Measurements from ENCODE around the gene PRKAA2.

DNA sequence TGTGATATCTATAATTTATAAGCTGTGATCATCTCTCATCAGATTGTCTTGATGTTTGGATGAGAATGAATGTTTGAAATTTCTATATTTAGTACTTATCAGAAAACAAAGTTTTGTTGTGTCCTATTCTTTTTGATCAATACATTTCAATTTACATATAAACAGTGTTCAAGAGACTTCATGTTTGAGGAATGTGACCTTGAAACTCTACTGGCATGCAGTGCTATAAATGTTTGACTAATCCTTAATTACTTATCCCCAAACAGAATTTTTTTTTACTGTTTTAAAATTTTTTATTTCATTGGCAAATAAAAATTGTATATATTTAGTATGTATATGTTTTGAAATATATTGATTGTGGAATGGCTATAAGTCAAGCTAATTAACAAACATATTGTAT, 1.5 kb upstream of the PRKAA2 start:
- no peak for TF ChIP-seq CTCF (IDR thresholded peaks at IDR 0.05; ENCODE audit: low read depth, low read length, poor library complexity, severe bottlenecking)
- TF ChIP-seq EZH2phosphoT487 (IDR thresholded peaks at IDR 0.05; ENCODE audit: borderline replicate concordance, low read length), result no peak
